ENCODE measurements around the gene TMEM256.

GRCh38 chr17:7363311-7363710 lies 40.6 kb downstream of the TMEM256 start:
- TF ChIP-seq EZH2phosphoT487 (IDR thresholded peaks at IDR 0.05; ENCODE audit: insufficient read depth, low read depth) (no peak), EZH2 (IDR thresholded peaks at IDR 0.05; ENCODE audit: insufficient read depth, poor library complexity, severe bottlenecking) (no peak)
